Occipital lobe (tissue), 2 donors: ENCODE results near the gene ALDH3A1. TPM values are rescaled to one million over a fixed set of nuclear protein-coding genes. Genes with fewer than 3 reads are reported as not detected.
"Not testable (repeated sequence)": the region's sequence is repeated elsewhere in the genome, so short reads cannot be mapped to it uniquely, and the experiment has no call there.

ENCODE experiments used
- DNase-seq: peaks from one replicate; lab custom pipeline; 2025; lab: John Stamatoyannopoulos, UW
- total RNA-seq: library from RNA; depleted of rRNA; stranded (reverse); fragments of >200 nt; gene quantifications from one replicate; pipeline ENCODE4 v1.2.3, GENCODE V29; 2014

ALDH3A1 gene
- total RNA-seq, result 0.31 TPM

DNA sequence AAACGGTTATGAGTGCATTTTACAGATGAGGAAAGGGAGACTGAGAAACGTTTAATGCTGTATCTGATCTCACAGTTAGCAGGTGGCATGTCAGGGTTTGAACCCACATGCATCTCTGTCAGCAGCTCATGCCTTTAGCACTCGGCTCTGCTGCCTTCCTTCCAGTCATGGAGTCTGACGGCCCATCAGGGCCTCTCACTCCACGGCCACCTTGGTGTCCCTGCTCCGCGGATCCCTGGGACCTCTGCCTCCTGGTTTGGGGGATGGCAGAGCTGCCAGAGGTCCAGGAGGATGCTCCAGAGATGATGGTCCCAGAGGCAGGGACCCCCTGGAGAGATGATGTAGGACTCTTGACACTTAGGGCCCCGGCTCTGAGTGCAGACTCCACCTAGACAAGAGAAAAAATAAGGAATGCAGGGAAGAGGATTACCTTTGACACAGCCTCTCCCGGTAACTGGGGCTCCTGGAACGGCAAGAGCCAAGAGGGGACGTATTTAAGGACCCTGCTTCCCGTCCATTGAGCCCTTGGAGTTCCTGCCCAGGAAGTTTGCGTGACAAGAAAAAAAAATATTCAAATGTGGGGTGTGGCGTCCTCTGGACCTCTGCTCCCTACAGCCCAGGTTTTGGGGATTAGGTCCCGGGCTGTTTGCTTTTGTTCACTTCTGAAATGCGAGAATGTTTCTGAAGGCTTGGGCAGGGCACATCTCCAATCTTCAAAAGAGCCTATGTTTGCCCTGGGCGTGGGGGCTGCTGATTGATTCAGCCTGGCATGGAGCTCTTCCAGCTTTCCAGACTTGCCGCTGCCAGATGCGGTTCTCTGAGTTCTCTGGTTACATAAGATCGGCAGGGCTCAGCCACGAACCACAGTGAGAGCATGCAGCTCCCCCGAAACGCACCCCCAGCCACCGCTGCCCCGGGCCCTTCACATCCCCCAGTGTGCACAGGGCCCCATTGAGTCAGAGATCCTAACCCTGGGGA is at the start of gene ALDH3A1:
ALDH3A1 (minus strand) TSS at position 470 of the 978 bp plus-strand sequence. CDS start 3,169 bp downstream, outside the sequence.
- DNase-seq, result no peak

DNA sequence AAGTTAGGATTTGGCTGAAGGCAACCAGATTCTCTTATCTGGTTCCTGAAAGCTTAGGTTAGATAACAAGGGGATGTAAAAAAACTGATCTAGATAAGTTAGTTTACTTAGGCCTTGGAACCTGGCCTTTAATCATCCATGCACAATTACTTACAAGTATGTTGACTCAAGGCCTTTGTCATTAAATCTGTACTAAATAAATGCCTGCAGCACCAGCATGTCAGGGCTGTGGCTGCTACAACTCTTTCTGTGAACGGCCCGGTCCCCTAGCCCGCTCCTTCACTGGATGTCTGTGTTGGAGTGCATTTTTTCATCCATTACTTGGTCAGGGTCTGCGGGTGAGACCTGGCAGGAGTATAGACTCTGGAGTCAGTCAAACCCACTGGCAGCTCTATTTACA is 48.4 kb upstream of the ALDH3A1 start:
- DNase-seq, result no peak

DNA sequence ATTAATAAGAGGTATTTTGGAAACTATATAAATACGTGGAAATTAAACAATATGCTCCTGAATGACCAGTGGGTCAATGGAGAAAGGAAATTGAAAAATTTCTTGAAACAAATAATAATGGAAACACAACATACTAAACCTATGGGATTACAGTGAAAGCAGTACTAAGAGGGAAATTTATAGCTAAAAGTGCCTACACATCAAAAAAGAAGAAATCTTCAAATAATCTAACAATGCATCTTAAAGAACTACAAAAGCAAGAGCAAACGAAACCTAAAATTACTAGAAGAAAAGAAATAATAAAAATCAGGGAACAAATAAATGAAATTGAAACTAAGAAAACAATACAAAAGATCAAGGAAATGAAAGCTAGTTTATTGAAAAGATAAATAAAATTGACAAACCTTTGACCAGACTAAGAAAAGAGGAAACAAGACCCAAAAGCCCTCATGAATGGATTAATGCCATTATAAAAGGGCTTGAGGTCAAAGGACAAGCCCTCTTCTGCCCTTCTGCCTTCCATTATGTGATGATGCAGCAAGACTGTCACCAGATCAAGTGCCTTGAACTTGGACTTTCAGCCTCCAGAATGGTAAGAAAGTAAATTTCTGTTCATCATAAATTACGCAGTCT is 43.9 kb upstream of the ALDH3A1 start:
- no peak for DNase-seq

DNA sequence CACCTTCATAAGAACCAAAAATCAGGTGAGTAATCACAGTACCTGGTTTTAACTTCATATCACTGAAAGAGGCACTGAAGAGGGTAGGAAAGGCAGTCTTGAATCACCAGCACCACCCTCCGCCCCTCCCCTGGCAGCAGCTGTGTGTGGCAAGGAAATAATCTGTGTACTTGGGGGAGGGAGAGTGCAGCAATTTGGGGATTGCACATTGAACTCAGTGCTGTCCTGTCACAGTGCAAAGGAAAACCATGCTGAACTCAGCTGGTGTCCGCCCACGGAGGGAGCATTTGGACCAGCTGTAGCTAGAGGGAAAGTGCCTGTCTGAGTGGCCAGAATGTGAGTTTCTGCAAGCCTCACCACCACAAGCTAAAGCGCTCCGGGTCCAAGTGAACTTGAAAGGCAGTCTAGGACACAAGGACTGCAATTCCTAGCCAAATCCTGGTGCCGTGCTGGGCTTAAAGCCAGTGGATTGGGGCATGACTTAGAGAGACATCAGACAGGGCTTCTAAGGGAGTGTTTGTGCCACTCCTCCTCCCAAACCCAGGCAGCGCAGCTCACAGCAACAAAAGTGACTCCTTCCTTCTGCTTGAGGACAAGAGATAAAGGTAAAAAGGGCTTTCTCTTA is 39.7 kb upstream of the ALDH3A1 start:
- no peak for DNase-seq

DNA sequence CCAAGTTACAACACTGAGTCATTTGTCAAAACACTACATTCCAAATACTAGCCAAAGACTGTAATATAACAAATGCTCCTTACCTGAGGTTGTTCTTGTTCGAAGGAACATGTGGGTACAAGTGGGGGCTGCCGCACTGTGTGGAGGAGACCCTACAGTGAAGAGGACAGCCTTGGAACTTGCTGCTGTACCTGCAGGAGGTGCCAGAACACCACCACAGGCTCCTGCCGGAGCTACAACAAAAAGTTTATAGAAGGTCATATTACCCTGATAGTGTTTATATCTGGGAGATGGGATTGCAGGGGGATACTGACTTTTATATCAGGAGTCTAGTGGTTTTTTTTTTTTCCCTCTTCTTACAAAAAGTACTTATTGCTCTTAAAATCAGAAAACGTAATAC is 37.8 kb upstream of the ALDH3A1 start:
- no peak for DNase-seq

DNA sequence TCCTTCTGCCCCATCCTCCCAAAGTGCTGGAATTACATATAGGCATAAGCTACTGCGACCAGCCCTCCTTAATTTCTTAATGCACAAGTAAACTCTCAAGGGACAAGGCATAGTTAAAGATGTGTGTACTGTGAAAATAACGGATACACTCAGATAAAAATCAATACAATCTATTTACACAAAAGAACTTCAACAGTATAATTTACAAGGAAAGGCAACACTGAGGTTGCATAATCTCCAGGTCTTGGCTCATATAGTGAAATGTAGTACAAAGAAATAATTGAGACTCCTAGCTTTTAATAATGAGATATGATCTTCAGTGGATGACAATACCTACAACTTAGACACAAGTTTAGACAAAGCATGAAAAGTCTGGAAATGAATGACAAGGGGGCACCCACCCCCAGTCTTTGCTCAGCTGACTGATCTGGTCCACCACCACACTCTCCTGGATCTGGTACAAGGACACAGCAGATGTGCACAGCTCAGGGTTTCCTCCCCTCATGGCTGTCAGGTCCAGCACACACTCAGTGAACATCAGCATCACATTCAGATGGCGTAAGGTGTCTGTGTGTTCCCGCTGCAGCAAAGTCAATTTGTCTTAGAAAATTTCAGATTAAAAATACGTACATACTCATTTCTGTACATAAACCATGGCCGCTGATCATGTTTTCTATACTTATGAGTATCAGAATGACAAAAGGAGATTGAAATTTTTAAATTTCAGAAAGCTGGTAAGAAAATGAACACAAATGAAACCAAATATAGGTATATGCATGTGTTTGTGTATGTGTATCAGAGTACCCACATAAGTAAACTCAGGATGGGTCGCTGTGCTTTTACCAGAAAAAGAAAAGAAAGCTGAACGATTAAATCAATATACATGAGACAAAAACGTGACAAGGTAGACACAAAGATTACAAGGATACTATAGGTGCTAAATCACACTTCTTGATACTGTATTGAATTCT is 33.7 kb upstream of the ALDH3A1 start:
- DNase-seq, result no peak

DNA sequence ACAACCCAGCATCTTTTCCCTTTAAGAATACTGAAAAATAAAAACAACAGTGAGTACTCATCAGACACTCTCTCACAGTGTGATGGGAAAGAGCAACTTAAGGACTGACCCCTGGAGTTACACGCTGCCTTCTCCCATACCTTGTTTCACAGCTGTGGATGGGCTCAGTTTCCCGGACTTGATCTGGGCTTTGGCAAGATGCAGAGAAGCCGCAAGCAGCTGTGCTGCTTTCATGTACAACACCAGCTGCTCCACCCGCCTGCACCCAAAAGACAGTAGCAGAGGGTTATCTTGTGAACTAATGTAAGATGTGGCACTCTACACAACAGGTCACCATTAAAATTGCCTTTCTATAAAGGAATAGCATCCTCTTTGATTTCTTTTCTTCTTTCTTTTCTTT is 32.7 kb upstream of the ALDH3A1 start:
- no peak for DNase-seq

DNA sequence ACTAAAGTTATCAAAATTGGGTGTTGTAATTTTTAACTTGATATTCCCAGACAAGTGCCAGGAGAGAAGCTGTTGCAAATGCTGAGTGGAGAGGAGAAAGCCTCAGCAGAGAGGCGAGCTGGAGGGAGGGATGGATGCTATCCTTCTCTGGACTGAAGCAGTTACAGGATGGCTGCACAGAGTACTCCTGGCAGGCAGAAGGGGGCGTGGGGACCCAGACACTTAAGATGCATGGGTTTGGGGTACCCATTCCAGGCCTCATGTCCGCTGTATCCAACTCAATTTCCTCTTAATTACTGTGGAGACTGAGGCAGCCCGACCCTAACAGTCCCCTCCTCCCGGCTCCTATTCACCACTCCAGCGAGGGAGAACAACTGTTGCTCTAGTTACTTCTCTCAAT is 25.4 kb upstream of the ALDH3A1 start:
- DNase-seq, result no peak

DNA sequence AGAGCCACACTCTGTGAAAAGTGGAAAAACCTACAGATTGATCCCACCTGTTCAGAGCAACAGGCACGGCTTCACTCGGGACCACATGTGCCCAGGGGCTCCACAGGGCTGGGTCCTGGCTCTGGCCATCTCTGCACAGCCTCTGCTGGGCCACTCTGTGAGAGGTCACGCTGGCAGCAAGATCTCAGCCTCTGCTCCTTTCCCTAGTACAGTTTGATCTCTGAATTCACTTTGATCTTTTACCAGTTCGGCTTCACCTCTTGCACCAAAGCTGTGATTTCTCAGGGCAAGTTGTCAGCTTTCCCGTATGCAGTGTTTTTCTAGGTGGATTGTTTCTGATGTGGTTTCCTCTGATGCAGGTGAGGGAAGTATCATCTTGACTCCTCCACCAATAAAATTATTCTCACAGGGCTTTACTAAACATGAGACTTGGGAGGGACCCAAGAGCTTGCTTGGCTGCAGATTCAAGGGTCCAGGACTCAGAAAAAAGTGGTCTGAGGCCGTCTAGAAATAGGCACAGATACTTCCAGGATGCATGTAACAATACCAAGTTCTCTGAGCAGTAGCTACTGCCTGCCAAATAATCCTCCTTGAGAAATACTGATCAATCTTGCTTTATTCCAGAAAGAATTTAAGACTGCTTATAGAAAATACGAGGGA is 24.0 kb upstream of the ALDH3A1 start:
- no peak for DNase-seq

DNA sequence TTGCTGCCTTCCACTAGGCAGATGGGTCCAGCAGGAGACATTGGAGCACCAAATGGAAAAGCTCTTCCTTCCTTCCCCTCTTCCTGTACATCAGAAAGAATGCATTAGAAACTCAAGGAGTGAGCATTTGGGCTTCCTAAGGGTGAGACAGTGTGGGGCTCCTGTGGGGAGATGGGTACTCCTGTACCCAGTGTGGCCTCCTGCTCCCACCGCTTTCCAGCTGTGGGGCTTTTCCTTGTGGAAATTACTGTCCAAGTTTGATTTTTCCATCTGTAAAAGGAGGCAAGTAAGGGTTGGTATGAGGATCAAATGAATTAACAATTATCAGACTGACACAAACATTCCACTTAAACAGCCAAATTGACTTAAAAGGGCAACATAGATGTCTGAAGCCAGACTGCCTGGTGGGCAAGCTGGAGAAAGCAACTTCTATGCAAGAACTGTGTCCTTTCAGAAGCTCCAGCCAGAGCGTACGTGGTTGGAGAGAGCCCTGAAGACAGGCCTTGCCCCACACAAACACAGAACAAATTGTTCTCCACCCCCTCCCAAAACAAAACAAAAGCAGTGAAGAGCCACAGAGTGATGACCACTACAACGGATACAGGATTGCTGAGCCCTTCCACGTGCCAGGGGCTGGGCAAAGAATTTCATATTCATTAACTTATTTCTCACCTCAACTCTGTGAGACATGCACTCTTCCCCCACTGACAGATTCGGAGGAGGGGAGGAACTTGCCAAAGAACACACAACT is 23.1 kb upstream of the ALDH3A1 start:
- DNase-seq, result no peak

DNA sequence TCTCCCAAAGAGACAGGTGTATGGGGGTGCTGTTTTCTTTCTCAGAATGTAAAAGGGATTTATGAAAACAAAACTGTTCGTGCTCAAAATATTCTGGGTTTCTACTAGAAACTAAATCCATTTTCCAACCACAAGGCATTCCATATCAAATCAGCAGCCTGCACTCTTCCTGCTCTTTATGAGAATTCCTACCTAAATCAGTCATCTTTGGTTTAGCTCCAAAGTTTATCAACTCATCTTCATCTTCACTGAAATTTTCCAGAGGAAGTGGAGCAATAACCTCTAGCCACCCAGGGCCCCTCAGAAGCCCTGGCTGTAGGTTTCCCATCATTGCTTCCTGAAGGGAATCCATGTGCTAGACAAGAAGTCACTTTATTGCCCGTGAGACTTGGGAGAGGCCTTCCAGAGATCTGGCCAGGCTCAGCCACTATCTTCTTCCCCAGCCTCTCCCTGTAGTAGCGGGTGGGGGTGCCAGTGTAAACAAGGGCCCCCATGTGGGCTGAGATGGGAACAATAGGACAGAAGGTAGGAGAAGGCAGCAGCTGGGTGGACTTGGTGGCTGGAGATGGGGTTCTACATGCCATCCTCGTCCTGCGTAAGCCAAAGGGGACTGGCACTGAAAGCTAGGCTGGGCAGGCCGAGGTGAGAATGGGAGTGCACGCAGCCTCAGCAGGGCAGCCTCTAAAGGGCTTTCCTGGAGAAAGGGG is 22.0 kb upstream of the ALDH3A1 start:
- no peak for DNase-seq

DNA sequence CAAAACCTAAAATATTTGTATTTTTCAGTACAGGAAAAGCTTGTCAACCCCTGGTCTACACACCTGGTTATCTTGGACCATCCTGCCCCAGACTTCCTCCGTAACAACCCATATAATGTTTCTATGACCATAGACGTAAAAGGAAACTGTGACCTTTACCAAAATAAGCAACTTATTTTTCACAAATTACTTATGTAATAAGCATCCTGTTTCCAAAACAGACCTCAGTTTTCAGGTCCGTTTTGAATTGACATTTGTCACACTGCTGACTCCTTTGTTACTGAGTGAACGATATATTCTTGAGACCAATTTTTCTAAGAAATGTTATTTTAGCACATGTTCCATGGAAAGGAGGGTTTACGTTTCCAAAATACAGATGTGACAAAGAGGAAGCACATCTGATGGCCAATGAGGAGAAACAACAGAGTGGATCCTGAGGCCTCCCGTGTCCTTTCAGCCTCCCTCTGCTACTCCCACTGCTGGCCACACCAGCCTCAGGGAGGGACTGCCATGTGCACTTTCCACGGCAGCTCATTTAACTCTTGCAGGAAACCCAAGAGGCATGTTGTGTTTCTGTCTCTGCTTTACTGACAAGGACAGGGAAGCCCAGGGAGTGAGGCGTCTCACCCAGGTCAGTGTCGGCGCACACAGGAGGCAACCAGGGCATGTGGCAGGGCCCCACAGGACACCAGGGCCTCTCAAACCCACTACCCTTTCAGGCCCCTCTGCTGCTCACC is 20.1 kb upstream of the ALDH3A1 start:
- DNase-seq, result no peak

DNA sequence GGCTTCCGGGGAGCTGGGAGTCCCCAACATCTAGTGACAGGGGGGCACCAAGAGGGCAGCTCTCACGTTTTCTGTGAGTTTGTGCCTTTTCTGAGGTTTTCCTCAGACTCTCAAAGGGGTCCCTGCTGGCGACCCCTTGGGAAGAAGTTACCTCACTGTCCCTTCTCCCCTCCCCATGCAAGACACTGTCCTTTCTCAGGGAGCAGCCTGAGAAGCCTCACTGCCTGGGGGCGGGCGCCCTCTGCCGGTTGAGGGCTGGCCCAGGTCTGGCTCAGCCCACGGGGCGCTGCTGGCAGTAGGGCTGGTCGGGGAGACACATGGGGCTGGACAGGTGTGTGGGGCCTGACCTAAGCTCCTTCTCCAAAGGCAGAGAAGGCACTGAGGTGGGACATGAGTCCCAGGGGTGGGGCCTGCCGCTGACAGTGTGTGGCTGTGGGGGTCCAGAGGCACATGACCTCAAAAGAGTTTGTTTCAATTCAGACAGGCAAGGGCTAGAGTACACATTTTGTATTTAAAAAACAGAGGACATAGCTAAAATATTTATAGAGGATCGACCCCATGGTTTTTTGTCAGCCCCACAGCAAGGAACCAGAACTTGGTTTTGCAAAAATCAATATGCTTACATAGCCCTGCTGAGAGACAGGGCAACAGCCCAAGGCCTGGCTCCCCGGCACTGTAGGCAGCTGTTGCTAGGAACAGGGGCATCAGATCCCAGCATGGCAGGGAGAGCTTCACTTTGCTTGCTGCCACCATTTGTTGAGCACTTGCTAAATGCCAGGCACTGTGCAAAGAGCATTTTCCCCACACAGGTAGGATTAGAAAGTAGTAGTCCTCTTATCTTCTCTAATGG is 18.5 kb upstream of the ALDH3A1 start:
- DNase-seq, result peak; percentile 69

DNA sequence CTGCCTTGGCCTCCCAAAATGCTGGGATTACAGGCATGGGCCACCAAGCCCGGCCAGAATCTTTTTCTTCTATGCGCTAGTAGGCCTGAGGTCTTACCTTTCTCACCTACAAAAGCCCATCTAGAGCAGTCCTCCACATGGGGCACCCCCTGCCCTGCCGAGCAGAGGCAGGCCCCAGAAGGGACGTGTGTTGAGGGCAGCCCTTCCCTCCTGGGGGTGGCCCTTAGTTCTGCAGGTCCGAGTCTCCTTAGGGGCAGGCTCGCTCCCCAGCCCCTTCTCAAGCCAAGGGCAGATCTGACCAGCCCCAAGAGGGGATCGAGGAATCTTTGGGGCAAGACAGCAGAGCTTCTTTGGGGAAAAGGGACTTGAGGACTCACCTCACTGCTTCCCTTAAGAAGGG is 17.9 kb upstream of the ALDH3A1 start:
- no peak for DNase-seq

DNA sequence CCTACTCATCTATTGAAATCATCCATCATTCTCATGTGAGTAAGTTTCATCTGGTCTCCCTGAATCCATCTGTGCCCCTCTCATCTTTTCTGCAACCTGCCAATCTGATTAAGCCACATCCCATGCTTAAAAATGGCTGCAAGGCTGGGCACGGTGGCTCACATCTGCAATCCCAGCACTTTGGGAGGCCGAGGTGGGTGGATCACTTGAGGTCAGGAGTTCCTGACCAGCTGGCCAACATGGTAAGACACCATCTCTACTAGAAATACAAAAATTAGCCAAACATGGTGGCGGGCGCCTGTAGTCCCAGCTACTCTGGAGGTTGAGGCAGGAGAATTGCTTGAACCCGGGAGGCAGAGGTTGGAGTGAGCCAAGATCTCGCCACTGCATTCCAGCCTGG is 15.9 kb upstream of the ALDH3A1 start:
- not testable (repeated sequence) for DNase-seq

DNA sequence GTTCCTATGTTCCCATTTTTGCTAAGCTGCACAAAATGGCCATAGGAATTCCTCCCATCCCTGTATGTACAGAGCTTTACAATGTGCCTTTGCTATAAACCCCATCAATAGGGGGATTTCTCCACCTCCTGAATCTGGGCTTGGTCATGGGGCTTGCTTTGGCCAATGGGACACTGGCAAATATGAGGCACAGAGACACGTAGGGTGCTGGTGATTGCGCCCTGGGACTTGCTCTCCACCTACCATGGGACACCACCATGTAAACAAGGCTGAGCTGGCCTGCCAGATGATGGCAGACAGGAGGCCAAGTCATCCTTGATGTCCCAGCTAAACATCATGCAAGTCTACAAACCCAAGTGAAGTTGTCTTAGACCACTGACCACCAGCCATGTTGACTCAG is 15.3 kb upstream of the ALDH3A1 start:
- no peak for DNase-seq

DNA sequence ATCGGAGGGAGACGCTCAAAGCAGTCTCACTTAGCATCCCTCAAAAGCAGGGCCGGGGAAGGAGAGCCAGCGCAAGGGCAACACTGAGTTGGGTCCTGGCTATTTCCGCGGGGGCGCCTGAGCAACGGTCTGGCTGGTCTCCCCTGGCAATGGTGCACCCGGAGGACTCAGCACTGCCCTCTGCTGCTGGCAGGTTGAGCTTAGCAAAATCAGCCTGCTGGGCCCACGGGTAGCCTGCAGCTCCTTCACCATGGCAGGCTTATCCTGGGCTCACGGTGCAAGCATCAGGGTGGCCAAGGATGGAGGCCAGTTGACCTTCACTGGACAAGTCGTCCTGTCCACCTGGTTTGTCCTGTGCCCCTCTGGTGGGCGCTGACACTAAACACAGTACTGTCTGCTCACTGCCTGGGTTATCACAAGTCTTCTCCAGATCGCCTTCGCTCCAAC is 14.4 kb upstream of the ALDH3A1 start:
- DNase-seq, result peak; percentile 41
